GM12878 (cell line): ENCODE measurements around the gene VPS16. TPM values are rescaled to one million over a fixed set of nuclear protein-coding genes. Genes with fewer than 3 reads are reported as not detected.

Experiments used
- ATAC-seq: fragments of 200-7000 bp; cut with Tn5 transposase; 3 replicates; pipeline ENCODE4 v1.9.1; 2020; ENCODE audit warnings: mild to moderate bottlenecking, moderate library complexity
- BruUV-seq: library from RNA; stranded (reverse); fragments of 400-500 nt; replicated peaks from 2 replicates; lab custom pipeline; 2021; lab: Mats Ljungman, UMichigan
- CTCF ChIA-PET: fragments of 300-600 bp; sonication (Branson Sonifier 250); formaldehyde crosslinking; extraction: SDS; loops from one replicate; lab custom pipeline; 2021; ENCODE audit warnings: inconsistent platforms; lab: Yijun Ruan, JAX
- POLR2A ChIA-PET: fragments of 350-600 bp; formaldehyde crosslinking; extraction: SDS; loops from one replicate; lab custom pipeline; 2021; ENCODE audit warnings: inconsistent platforms; lab: Charles Lee
- RAD21 ChIA-PET: fragments of 300-600 bp; sonication (Branson Sonifier 250); formaldehyde crosslinking; loops from one replicate; lab custom pipeline; 2023; ENCODE audit warnings: antibody characterized with exemption; ENCODE audit not compliant: unreplicated experiment; lab: Charles Lee
- SMC1A ChIA-PET: fragments of 300-600 bp; sonication (Branson Sonifier 250); formaldehyde crosslinking; loops from one replicate; lab custom pipeline; 2023; ENCODE audit not compliant: unreplicated experiment, uncharacterized antibody; lab: Charles Lee
- DNase-seq: peaks from one replicate; pipeline ENCODE4 v3.0.0-alpha.2; 2011; ENCODE audit warnings: low read depth, low spot score
- FAIRE-seq: peaks from 3 replicates; lab custom pipeline; 2011; peaks lifted over from hg19 to GRCh38; lab: Jason Lieb, UNC
- H2AFZ ChIP-seq: 2 replicates; pipeline ENCODE4 v1.6.0; 2011; ENCODE audit warnings: low read depth, low read length, control low read depth; ENCODE audit not compliant: control insufficient read depth
- H3K27ac ChIP-seq: 2 replicates; pipeline ENCODE4 v1.5.1; 2011; ENCODE audit warnings: control low read depth; ENCODE audit not compliant: control insufficient read depth, insufficient read depth
- H3K27me3 ChIP-seq, 2 experiments: replicated peaks in 1 of 2; 2 replicates each; pipeline versions ENCODE4 v1.6.0 to v1.6.1; 2011; ENCODE audit warnings: low read length in 1 of 2; ENCODE audit not compliant: control insufficient read depth in 2 of 2, insufficient read depth in 2 of 2
- H3K36me3 ChIP-seq, 2 experiments: 2 replicates each; pipeline ENCODE4 v1.5.1; 2011; ENCODE audit warnings: low read length in 1 of 2; ENCODE audit not compliant: control insufficient read depth in 2 of 2, insufficient read depth in 2 of 2
- H3K4me1 ChIP-seq: 2 replicates; pipeline ENCODE4 v1.6.1; 2011; ENCODE audit warnings: mild to moderate bottlenecking, low read length, moderate library complexity, mixed read lengths; ENCODE audit not compliant: control insufficient read depth, insufficient read depth
- H3K4me2 ChIP-seq: 2 replicates; pipeline ENCODE4 v1.6.0; 2011; ENCODE audit warnings: control low read depth; ENCODE audit not compliant: control insufficient read depth, insufficient read depth
- H3K4me3 ChIP-seq: fragments of 200-600 bp; sonication (generic); 2 replicates; pipeline ENCODE4 v1.5.1; 2016
- H3K79me2 ChIP-seq: 2 replicates; pipeline ENCODE4 v1.6.0; 2011; ENCODE audit warnings: low read length; ENCODE audit not compliant: control insufficient read depth, insufficient read depth
- H3K9ac ChIP-seq: 2 replicates; pipeline ENCODE4 v1.8.0; 2011; ENCODE audit warnings: low read length, control low read depth, mixed read lengths; ENCODE audit not compliant: control insufficient read depth, insufficient read depth
- H3K9me3 ChIP-seq: replicated peaks from 3 replicates; pipeline ENCODE4 v1.5.1; 2011; ENCODE audit warnings: mild to moderate bottlenecking, low read length; ENCODE audit not compliant: control insufficient read depth, insufficient read depth
- H4K20me1 ChIP-seq: 2 replicates; pipeline ENCODE4 v1.6.0; 2011; ENCODE audit not compliant: control insufficient read depth, insufficient read depth
- BRCA1 ChIP-seq: IDR thresholded peaks from 2 replicates; pipeline ENCODE4 v1.6.1; 2011; ENCODE audit warnings: low read depth, low read length, improper control_type of control experiment
- CREB1 ChIP-seq: IDR thresholded peaks from 2 replicates; pipeline ENCODE4 v1.6.1; 2012; ENCODE audit warnings: low read depth, mild to moderate bottlenecking, inconsistent platforms
- ELK1 ChIP-seq: IDR thresholded peaks from 2 replicates; pipeline ENCODE4 v1.6.1; 2012; ENCODE audit warnings: low read depth, low read length, improper control_type of control experiment
- HDAC6 ChIP-seq: fragments of 200-600 bp; sonication (generic); IDR thresholded peaks from one replicate; pipeline ENCODE4 v1.8.0; 2017; ENCODE audit warnings: antibody characterized with exemption; ENCODE audit not compliant: unreplicated experiment
- HDGF ChIP-seq: fragments of 450-650 bp; IDR thresholded peaks from 2 replicates; pipeline ENCODE4 v1.6.1; 2016; ENCODE audit warnings: antibody characterized with exemption
- RAD21 ChIP-seq: IDR thresholded peaks from 2 replicates; pipeline ENCODE4 v1.6.1; 2011; ENCODE audit warnings: mild to moderate bottlenecking, low read depth, low read length, moderate library complexity; ENCODE audit not compliant: insufficient read depth
- RBBP5 ChIP-seq: fragments of 200-600 bp; sonication (generic); conservative IDR thresholded peaks from 2 replicates; pipeline ENCODE4 v1.6.1; 2016
- RFX5 ChIP-seq: IDR thresholded peaks from 2 replicates; pipeline ENCODE4 v1.6.1; 2011; ENCODE audit warnings: low read depth, low read length, improper control_type of control experiment
- RUNX3 ChIP-seq: IDR thresholded peaks from 2 replicates; pipeline ENCODE4 v1.6.1; 2012; ENCODE audit warnings: low read length, inconsistent platforms
- SREBF2 ChIP-seq: IDR thresholded peaks from 2 replicates; pipeline ENCODE4 v1.6.1; 2012; ENCODE audit warnings: mild to moderate bottlenecking, low read length
- SRF ChIP-seq, 2 experiments: IDR thresholded peaks; 2 replicates each; pipeline ENCODE4 v1.6.1; 2011; ENCODE audit warnings: low read depth in 2 of 2, low read length in 2 of 2, mild to moderate bottlenecking in 1 of 2, moderate library complexity in 1 of 2
- USF1 ChIP-seq: IDR thresholded peaks from 2 replicates; pipeline ENCODE4 v1.6.1; 2011; ENCODE audit warnings: borderline replicate concordance, low read depth, mild to moderate bottlenecking, moderate library complexity, mixed read lengths, low read length; ENCODE audit not compliant: insufficient read depth; ENCODE audit errors: extremely low read length
- YY1 ChIP-seq: IDR thresholded peaks from 2 replicates; pipeline ENCODE4 v1.6.1; 2011; ENCODE audit warnings: low read depth, mild to moderate bottlenecking, low read length
- WGBS: methylation state at CpG from one replicate; pipeline ENCODE4 v1.1.6; 2016; ENCODE audit warnings: low lambda C conversion rate; ENCODE audit not compliant: insufficient replicate concordance, insufficient coverage; ENCODE audit errors: missing lambda C conversion rate; 5-methylcytosine and 5-hydroxymethylcytosine counted together
- in situ Hi-C: fragments of 300-500 bp; cut with MboI; formaldehyde crosslinking; loops from 9 replicates; pipeline ENCODE4 v1.14.3; 2018; ENCODE audit warnings: mixed read lengths
- intact Hi-C: fragments of 100-400 bp; cut with micrococcal nuclease; formaldehyde crosslinking; loops from one replicate; pipeline ENCODE4 v1.14.2; 2022; ENCODE audit not compliant: unreplicated experiment
- polyA plus RNA-seq, 11 experiments: library from polyadenylated mRNA; depleted of rRNA in 4 of 11; unstranded in 6 of 11; stranded (reverse) in 5 of 11; fragments of >200 nt; fragmentation: Nextera tagmentation in 4 of 11; fragmentation: Illumina TruSeq in 1 of 11; extraction: Ambion mirVana in 4 of 11; extraction: Trizol in 1 of 11; gene quantifications; 1 replicate in 1 of 11; 2 replicates in 10 of 11; pipeline versions ENCODE4 v1.2.1 to v1.2.3, GENCODE V29; 2011 to 2016; ENCODE audit warnings: inconsistent platforms in 2 of 11, missing spikeins in 2 of 11, low read depth in 1 of 11
- total RNA-seq, 4 experiments: library from RNA; depleted of rRNA in 3 of 4; stranded (reverse); fragments of >200 nt in 3 of 4; fragmentation: Illumina TruSeq in 1 of 4; extraction: Trizol in 1 of 4; gene quantifications; 2 replicates each; pipeline versions ENCODE4 v1.2.1 to v1.2.3, GENCODE V29; 2013 to 2021

The VPS16 gene
- total and polyA plus RNA-seq, 10 of the 15 experiments (the other 5 are each of a cell fraction or from before 2014, with no cell fraction given): 8.4 to 37.5 (median 26.4) TPM

- ChIA-PET SMC1A (no interaction called here), CTCF (interaction anchor here (1.2 kb wide), 1 partner anchor 166 kb away, joined by 3 read pairs; no protein-coding TSS in a partner anchor), POLR2A (no interaction called here), RAD21 (no interaction called here)
- Histone ChIP-seq H3K4me1 (peaks cover 14% of the 10 kb centered on the region), H3K9me3 (no peaks in the 10 kb centered on the region), H3K4me2 (no peak overlapping the region), H3K27me3 (no peaks in the 10 kb centered on the region), H3K36me3 (no peaks in the 10 kb centered on the region), H3K27ac (no peak overlapping the region), H2AFZ (no peak overlapping the region), H3K9ac (no peak overlapping the region), H3K79me2 (peaks cover 3% of the 10 kb centered on the region; the same call in 1 of the 2 replicates), H3K4me3 (no peak overlapping the region), H4K20me1 (no peaks in the 10 kb centered on the region)
- no TSS peak for BruUV-seq
- FAIRE-seq (no peak), DNase-seq (no peak), ATAC-seq (no peak)
- TF ChIP-seq CREB1 (no peak), SRF (IDR thresholded peaks at IDR 0.05; ENCODE audit: low read depth in 2 of 2, low read length in 2 of 2) (no peak), HDGF (no peak), HDAC6 (no peak), USF1 (no peak), SREBF2 (no peak), RUNX3 (no peak), BRCA1 (no peak), RAD21 (no peak), YY1 (no peak), RBBP5 (no peak), ELK1 (no peak), RFX5 (no peak)
- WGBS: 81% methylated on average over 6 of the region's 6 CpGs
- intact Hi-C loops (no loop called here), in situ Hi-C loops (no loop called here)
Observed at GRCh38 chr20:2835331-2835796, 5.2 kb upstream of the VPS16 start.
